Neutrophil (primary cell): ENCODE data around the gene GALNT3.

Experiments
- H3K27ac ChIP-seq: fragments of 200-600 bp; sonication (generic); 2 replicates; pipeline ENCODE4 v1.5.1; 2016; ENCODE audit warnings: mild to moderate bottlenecking, moderate library complexity
- H3K27me3 ChIP-seq: fragments of 200-600 bp; sonication (generic); 2 replicates; pipeline ENCODE4 v1.6.0; 2016; ENCODE audit warnings: mild to moderate bottlenecking
- H3K36me3 ChIP-seq: fragments of 200-600 bp; sonication (generic); 2 replicates; pipeline ENCODE4 v1.5.1; 2017
- H3K4me1 ChIP-seq, 2 experiments: fragments of 200-600 bp in 1 of 2; sonication (generic) in 1 of 2; 1 replicate in 1 of 2; 2 replicates in 1 of 2; pipeline versions ENCODE4 v1.5.1 to v1.6.1; 2013 to 2016; ENCODE audit warnings: low read depth in 1 of 2, low read length in 1 of 2, mild to moderate bottlenecking in 1 of 2, moderate library complexity in 1 of 2; ENCODE audit not compliant: control insufficient read depth in 1 of 2, insufficient read depth in 1 of 2
- H3K4me3 ChIP-seq, 2 experiments: fragments of 200-600 bp in 1 of 2; sonication (generic) in 1 of 2; 1 replicate in 1 of 2; 2 replicates in 1 of 2; pipeline ENCODE4 v1.5.1; 2013 to 2016; ENCODE audit warnings: low read depth in 1 of 2, low read length in 1 of 2, mild to moderate bottlenecking in 1 of 2, moderate library complexity in 1 of 2
- H3K9me3 ChIP-seq: fragments of 200-600 bp; sonication (generic); 2 replicates; pipeline ENCODE4 v1.5.1; 2016
- TF ChIP-seq, protein P1 (sequence below): fragments of 200-600 bp; sonication (generic); IDR thresholded peaks from 2 replicates; pipeline ENCODE4 v1.5.1; 2016; ENCODE audit warnings: antibody characterized with exemption

Gene GALNT3

DNA sequence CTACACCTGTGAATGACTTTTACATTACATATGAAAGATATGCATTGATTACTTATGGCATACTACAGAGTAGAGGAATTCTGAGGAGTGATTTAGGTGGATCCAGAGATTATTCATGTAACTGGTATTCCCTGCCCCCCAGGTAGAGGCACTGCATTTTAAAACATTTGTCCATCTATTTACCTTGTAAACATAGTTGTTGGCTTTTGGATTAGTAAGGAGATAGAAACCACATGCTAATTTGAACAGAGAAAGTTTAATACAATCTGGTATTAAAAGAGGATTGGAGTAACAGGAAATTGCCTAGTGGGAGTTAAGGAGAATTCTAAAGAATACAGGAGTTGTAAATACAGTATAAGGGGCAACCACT, 15.9 kb downstream of the GALNT3 start:
- TF ChIP-seq, protein P1, sequence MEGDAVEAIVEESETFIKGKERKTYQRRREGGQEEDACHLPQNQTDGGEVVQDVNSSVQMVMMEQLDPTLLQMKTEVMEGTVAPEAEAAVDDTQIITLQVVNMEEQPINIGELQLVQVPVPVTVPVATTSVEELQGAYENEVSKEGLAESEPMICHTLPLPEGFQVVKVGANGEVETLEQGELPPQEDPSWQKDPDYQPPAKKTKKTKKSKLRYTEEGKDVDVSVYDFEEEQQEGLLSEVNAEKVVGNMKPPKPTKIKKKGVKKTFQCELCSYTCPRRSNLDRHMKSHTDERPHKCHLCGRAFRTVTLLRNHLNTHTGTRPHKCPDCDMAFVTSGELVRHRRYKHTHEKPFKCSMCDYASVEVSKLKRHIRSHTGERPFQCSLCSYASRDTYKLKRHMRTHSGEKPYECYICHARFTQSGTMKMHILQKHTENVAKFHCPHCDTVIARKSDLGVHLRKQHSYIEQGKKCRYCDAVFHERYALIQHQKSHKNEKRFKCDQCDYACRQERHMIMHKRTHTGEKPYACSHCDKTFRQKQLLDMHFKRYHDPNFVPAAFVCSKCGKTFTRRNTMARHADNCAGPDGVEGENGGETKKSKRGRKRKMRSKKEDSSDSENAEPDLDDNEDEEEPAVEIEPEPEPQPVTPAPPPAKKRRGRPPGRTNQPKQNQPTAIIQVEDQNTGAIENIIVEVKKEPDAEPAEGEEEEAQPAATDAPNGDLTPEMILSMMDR: no peak
- Histone ChIP-seq H3K36me3 (no peaks in the 10 kb centered on the region), H3K27ac (peak overlapping the region; percentile 53)

DNA sequence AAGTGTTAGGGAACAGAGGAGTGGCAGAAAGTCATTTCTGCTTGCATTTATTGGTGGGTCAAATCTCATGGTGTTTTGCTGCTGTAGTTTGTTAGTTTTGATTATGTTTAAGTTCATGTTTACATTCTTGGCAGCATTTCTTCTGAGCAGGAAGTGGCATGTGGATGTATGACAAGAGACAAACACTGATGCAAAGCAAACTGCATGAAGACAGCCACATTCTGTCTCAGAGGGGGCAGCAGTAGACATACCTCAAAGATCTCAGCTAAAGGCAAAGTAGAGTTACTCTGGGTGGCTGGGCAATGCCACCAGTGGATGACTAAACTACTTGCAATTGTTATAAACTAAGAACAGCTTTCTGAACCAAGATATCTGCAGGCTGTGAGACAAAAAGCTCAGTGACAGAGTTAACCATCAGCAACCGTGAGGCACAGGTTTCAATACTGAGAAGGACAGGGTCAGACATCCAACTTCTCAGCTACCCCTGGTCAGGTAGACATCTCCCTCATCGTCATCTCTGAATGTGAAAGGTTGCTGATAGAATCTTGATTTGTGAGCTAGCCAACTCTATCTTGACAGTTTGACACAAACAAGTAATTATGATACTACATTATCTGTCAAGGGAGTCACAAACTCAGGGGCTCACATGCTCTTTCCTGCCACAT, 16.4 kb downstream of the GALNT3 start:
- H3K9me3 ChIP-seq: no peaks in the 10 kb centered on the region
- TF ChIP-seq, protein P1: no peak
- H3K4me1 ChIP-seq: no peaks in the 10 kb centered on the region
- no peaks in the 10 kb centered on the region for H3K27me3 ChIP-seq
- H3K27ac ChIP-seq: peak overlapping the region; percentile 53
- H3K36me3 ChIP-seq: no peaks in the 10 kb centered on the region
- no peak overlapping the region for H3K4me3 ChIP-seq

More for the DNA sequence above, 15.9 kb downstream of the GALNT3 start:
- no peaks in the 10 kb centered on the region for H3K27me3 ChIP-seq
- no peaks in the 10 kb centered on the region for H3K9me3 ChIP-seq
- no peak overlapping the region for H3K4me3 ChIP-seq
- no peaks in the 10 kb centered on the region for H3K4me1 ChIP-seq

DNA sequence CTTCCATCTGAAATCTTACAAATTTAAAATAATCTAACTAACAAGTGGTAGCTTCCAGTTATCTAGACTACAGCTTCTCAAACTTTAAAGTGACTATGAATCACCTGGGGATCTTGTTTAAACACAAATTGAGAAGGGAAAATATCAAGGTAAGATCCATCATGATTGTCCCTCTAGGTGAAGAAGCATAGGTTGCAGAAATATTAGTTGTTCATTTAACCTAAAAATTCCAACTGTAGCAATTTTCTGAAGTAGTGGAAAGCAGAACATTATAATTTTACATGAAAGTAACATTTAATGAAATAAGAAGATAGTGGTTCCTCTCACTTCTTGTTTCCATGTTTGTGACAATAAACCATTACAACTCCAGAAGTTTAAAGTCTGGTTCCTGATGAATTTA, 17.3 kb downstream of the GALNT3 start:
- no peak overlapping the region for H3K27ac ChIP-seq
- TF ChIP-seq, protein P1: no peak

DNA sequence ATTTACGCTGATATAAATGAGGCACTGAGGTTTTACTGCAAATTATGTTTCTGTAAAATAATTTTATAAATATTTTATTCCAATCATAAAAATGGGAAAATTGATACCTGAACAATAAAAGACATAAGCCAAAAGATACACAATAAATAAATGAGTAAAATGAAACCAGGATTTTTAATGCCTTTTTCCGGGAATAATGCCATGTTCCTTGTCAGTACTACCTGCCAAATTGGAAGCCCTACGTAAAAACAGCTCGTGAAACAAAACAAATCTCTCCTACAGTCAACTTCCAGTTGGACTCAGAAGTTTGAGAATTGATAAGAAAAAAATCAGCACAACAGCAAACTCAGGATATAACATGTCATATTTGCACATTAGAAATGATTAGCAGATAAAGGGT, 18.0 kb downstream of the GALNT3 start:
- H3K27ac ChIP-seq: no peak overlapping the region
- H3K4me1 ChIP-seq: no peaks in the 10 kb centered on the region
- no peak overlapping the region for H3K4me3 ChIP-seq
- TF ChIP-seq, protein P1: no peak
- no peaks in the 10 kb centered on the region for H3K27me3 ChIP-seq
- no peaks in the 10 kb centered on the region for H3K9me3 ChIP-seq
- H3K36me3 ChIP-seq: no peaks in the 10 kb centered on the region

More for the DNA sequence above, 17.3 kb downstream of the GALNT3 start:
- H3K36me3 ChIP-seq: no peaks in the 10 kb centered on the region
- no peaks in the 10 kb centered on the region for H3K9me3 ChIP-seq
- H3K4me3 ChIP-seq: no peak overlapping the region
- H3K4me1 ChIP-seq: no peaks in the 10 kb centered on the region
- no peaks in the 10 kb centered on the region for H3K27me3 ChIP-seq

DNA sequence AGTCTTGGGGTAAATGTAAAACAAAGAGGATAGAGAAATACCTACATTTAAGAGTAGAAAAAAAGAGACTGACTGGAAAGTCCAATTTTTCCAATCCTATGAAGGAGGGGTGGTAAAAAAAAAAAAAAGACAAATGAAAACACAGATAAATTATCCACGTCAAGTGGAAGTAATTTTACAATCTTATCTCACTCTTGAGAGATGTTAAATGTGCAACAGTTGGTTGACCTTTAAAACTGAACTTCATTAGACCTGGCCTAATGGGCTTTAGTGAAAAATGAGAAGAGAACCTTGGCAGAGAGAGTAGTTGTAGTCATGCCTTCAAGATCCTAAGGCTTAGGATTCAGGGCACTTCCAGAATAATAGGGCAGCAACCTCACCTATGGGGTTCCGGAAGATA, 20.4 kb downstream of the GALNT3 start:
- Histone ChIP-seq H3K36me3 (no peaks in the 10 kb centered on the region), H3K4me3 (no peak overlapping the region), H3K4me1 (no peaks in the 10 kb centered on the region), H3K27ac (no peak overlapping the region), H3K9me3 (no peaks in the 10 kb centered on the region), H3K27me3 (no peaks in the 10 kb centered on the region)
- TF ChIP-seq, protein P1: no peak
